ENCODE data around the gene HRC.

DNA sequence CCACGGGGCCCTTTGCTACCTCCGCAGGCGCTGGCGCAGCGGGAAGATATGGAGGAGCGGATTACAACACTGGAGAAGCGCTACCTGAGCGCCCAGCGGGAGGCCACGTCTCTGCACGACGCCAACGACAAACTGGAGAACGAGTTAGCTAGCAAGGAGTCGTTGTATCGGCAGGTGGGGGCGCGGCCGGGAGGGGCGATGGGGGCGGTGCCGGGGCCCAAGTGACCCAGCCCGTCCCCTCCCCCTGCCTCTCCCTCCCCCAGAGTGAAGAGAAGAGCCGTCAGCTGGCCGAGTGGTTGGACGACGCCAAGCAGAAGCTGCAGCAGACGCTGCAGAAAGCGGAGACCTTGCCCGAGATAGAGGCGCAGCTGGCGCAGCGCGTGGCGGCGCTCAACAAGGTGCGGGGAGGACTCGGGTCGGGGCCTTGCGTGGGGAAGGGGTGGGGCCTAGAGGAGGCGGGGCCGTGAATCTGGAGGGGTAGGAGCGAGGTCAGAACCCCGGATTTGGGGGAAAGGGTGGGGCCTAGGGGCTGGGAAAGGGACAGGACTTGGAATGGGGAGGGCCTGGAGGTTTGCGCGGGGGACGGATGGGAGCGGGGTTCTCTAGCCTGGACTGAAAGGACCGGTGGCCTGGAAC is 22.1 kb downstream of the HRC start:
- TF ChIP-seq, protein P1, sequence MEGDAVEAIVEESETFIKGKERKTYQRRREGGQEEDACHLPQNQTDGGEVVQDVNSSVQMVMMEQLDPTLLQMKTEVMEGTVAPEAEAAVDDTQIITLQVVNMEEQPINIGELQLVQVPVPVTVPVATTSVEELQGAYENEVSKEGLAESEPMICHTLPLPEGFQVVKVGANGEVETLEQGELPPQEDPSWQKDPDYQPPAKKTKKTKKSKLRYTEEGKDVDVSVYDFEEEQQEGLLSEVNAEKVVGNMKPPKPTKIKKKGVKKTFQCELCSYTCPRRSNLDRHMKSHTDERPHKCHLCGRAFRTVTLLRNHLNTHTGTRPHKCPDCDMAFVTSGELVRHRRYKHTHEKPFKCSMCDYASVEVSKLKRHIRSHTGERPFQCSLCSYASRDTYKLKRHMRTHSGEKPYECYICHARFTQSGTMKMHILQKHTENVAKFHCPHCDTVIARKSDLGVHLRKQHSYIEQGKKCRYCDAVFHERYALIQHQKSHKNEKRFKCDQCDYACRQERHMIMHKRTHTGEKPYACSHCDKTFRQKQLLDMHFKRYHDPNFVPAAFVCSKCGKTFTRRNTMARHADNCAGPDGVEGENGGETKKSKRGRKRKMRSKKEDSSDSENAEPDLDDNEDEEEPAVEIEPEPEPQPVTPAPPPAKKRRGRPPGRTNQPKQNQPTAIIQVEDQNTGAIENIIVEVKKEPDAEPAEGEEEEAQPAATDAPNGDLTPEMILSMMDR (IDR thresholded peaks at IDR 0.05) = no peak
- no peak for TF ChIP-seq TCF7L2 (IDR thresholded peaks at IDR 0.05; ENCODE audit: low read depth, low read length)
- TF ChIP-seq SIN3A (IDR thresholded peaks at IDR 0.05; ENCODE audit: borderline replicate concordance, insufficient read depth, low read depth, low read length) = no peak
